Measurements from ENCODE around the gene ALKAL2.

GRCh38 chr2:262117-262516, 25.8 kb downstream of the ALKAL2 start:
- TF ChIP-seq CTCF (IDR thresholded peaks at IDR 0.05), result no peak
- no peak for TF ChIP-seq POLR2A (IDR thresholded peaks at IDR 0.05)

All from lower leg skin (tissue), 3 donors.